PC-3 (cell line): ENCODE data around the gene PSMC5. TPM values are rescaled to one million over a fixed set of nuclear protein-coding genes. Genes with fewer than 3 reads are reported as not detected.

Experiments
- ATAC-seq: fragments of 200-7000 bp; cut with Tn5 transposase; 2 replicates; pipeline ENCODE4 v1.9.1; 2020; ENCODE audit warnings: mild to moderate bottlenecking, moderate library complexity
- BruUV-seq: library from RNA; stranded (reverse); fragments of 400-500 nt; replicated peaks from 2 replicates; lab custom pipeline; 2021; lab: Mats Ljungman, UMichigan
- CTCF ChIA-PET: fragments of 300-600 bp; sonication (Branson Sonifier 250); formaldehyde crosslinking; loops from one replicate; lab custom pipeline; 2022; ENCODE audit warnings: antibody characterized with exemption; lab: Charles Lee
- POLR2A ChIA-PET: fragments of 300-600 bp; sonication (Branson Sonifier 250); formaldehyde crosslinking; loops from one replicate; lab custom pipeline; 2022; ENCODE audit warnings: antibody characterized with exemption; ENCODE audit not compliant: unreplicated experiment; lab: Charles Lee
- DNase-seq: peaks from one replicate; pipeline ENCODE4 v3.0.0-alpha.2; 2015
- H2AFZ ChIP-seq: fragments of 300-600 bp; sonication (generic); 2 replicates; pipeline ENCODE4 v1.6.0; 2016; ENCODE audit warnings: antibody characterized with exemption, low read length
- H3F3A ChIP-seq: fragments of 300-600 bp; sonication (generic); one replicate; pipeline ENCODE4 v1.6.0; 2017; ENCODE audit warnings: antibody characterized with exemption, low read length, control low read depth, mild to moderate bottlenecking; ENCODE audit not compliant: unreplicated experiment
- H3K27ac ChIP-seq: fragments of 300-600 bp; sonication (generic); 2 replicates; pipeline ENCODE4 v1.5.1; 2016; ENCODE audit warnings: mild to moderate bottlenecking, low read length
- H3K27me3 ChIP-seq: fragments of 300-600 bp; sonication (generic); 2 replicates; pipeline ENCODE4 v1.6.1; 2016; ENCODE audit warnings: low read length, mixed read lengths
- H3K36me3 ChIP-seq: fragments of 300-600 bp; sonication (generic); 2 replicates; pipeline ENCODE4 v1.6.1; 2016; ENCODE audit warnings: low read depth, mixed run types, low read length, mixed read lengths
- H3K4me1 ChIP-seq: fragments of 300-600 bp; sonication (generic); 2 replicates; pipeline ENCODE4 v1.5.1; 2016; ENCODE audit warnings: low read length; ENCODE audit not compliant: insufficient read depth
- H3K4me2 ChIP-seq: fragments of 300-600 bp; sonication (generic); 2 replicates; pipeline ENCODE4 v1.6.0; 2016; ENCODE audit warnings: low read length
- H3K4me3 ChIP-seq: fragments of 300-600 bp; sonication (generic); 2 replicates; pipeline ENCODE4 v1.5.1; 2016; ENCODE audit warnings: mild to moderate bottlenecking, low read length, mixed read lengths
- H3K79me2 ChIP-seq: fragments of 300-600 bp; sonication (generic); 2 replicates; pipeline ENCODE4 v1.6.1; 2017; ENCODE audit warnings: low read length, mixed read lengths
- H3K9ac ChIP-seq: fragments of 300-600 bp; sonication (generic); 2 replicates; pipeline ENCODE4 v1.6.0; 2016; ENCODE audit warnings: mild to moderate bottlenecking, low read length
- H3K9me2 ChIP-seq: fragments of 300-600 bp; sonication (generic); replicated peaks from 2 replicates; pipeline ENCODE4 v1.6.1; 2016; ENCODE audit warnings: mixed run types, low read length, mixed read lengths
- H3K9me3 ChIP-seq: fragments of 300-600 bp; sonication (generic); 2 replicates; pipeline ENCODE4 v1.6.1; 2016; ENCODE audit warnings: low read length, mixed read lengths
- H4K20me1 ChIP-seq: fragments of 300-600 bp; sonication (generic); 2 replicates; pipeline ENCODE4 v1.6.1; 2016; ENCODE audit warnings: low read length, mixed read lengths
- EZH2 ChIP-seq: fragments of 300-600 bp; sonication (generic); IDR thresholded peaks from one replicate; pipeline ENCODE4 v1.6.1; 2017; ENCODE audit warnings: antibody characterized with exemption, mild to moderate bottlenecking, low read length; ENCODE audit not compliant: unreplicated experiment
- EZH2phosphoT487 ChIP-seq: fragments of 300-600 bp; sonication (generic); IDR thresholded peaks from 2 replicates; pipeline ENCODE4 v1.6.1; 2018; ENCODE audit warnings: mild to moderate bottlenecking, antibody characterized with exemption, low read length, borderline replicate concordance
- intact Hi-C: fragments of 100-400 bp; cut with micrococcal nuclease; formaldehyde crosslinking; loops from 2 replicates; pipeline ENCODE4 v1.9.0; 2023
- total RNA-seq: library from RNA; depleted of rRNA; stranded (reverse); fragments of >200 nt; gene quantifications from 2 replicates; pipeline ENCODE4 v1.2.3, GENCODE V29; 2014
- TF ChIP-seq, protein P1 (sequence below): fragments of 300-600 bp; sonication (generic); conservative IDR thresholded peaks from 2 replicates; pipeline ENCODE4 v1.5.1; 2017; ENCODE audit warnings: antibody characterized with exemption, low read depth, mild to moderate bottlenecking, low read length

Gene PSMC5
- total RNA-seq, 1 experiment from 2014 or later = 163 TPM

DNA sequence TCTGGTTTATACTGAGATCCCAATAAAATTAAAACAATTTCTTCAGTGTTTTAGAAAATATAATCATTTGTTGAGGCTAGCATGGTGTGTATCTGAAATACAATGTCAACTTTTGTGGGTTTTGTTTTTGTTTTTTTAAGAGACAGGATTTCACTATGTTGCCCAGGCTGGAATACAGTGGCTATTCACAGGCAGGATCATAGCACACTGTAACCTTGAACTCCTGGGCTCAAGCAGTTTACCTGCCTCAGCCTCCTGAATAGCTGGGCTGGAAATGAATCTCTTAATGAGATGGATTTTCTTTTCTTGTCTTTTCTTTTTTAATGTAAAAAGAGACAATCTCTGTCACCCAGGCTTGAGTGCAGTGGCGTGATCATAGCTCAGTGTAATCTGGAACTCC, 41.1 kb upstream of the PSMC5 start:
- Histone ChIP-seq H3F3A (no peaks in the 10 kb centered on the region), H3K9me2 (no peaks in the 10 kb centered on the region), H3K36me3 (peaks cover 53% of the 10 kb centered on the region), H4K20me1 (peaks cover 47% of the 10 kb centered on the region), H3K79me2 (peaks cover 96% of the 10 kb centered on the region), H3K9me3 (no peaks in the 10 kb centered on the region), H3K4me3 (no peak overlapping the region), H2AFZ (no peak overlapping the region), H3K4me2 (peak overlapping the region; percentile 11; the same call in 1 of the 2 replicates), H3K4me1 (peaks cover 54% of the 10 kb centered on the region), H3K27ac (peak overlapping the region; percentile 49), H3K9ac (no peak overlapping the region), H3K27me3 (no peaks in the 10 kb centered on the region)
- intact Hi-C loops = no loop called here
- ChIA-PET CTCF (no interaction called here), POLR2A (no interaction called here)
- TF ChIP-seq EZH2phosphoT487 (no peak), EZH2 (no peak)
- TF ChIP-seq, protein P1, sequence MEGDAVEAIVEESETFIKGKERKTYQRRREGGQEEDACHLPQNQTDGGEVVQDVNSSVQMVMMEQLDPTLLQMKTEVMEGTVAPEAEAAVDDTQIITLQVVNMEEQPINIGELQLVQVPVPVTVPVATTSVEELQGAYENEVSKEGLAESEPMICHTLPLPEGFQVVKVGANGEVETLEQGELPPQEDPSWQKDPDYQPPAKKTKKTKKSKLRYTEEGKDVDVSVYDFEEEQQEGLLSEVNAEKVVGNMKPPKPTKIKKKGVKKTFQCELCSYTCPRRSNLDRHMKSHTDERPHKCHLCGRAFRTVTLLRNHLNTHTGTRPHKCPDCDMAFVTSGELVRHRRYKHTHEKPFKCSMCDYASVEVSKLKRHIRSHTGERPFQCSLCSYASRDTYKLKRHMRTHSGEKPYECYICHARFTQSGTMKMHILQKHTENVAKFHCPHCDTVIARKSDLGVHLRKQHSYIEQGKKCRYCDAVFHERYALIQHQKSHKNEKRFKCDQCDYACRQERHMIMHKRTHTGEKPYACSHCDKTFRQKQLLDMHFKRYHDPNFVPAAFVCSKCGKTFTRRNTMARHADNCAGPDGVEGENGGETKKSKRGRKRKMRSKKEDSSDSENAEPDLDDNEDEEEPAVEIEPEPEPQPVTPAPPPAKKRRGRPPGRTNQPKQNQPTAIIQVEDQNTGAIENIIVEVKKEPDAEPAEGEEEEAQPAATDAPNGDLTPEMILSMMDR = no peak
- no peak for DNase-seq
- ATAC-seq = no peak
- no TSS peak for BruUV-seq

DNA sequence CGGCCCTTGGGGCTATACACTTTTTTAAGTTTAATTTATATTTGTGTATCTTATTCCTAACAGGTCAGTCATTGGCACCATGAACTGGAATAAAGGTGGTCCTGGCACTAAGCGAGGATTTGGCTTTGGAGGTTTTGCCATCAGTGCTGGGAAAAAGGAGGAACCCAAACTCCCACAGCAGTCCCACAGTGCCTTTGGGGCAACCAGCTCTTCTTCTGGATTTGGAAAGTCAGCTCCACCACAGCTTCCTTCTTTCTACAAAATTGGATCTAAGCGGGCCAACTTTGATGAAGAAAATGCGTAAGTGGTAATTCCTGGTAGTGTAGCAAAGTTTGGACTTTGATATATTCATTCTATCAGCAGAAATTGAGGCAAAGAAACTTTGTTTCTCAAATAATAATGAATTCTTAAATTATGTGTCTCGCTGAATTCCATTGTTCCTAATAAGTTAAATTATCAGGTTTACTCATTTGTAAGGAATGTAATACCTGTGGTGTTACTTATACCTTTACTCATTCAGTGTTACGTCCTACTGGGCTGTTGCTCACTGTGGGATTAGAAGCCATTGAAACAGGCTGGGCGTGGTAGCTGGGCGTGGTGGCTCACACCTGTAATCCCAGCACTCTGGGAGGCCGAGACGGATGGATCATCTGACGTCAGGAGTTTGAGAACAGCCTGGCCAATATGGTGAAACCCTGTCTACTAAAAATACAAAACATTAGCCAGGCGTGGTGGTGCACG, 40.1 kb upstream of the PSMC5 start:
- no peaks in the 10 kb centered on the region for H3K9me2 ChIP-seq
- H3K27me3 ChIP-seq = no peaks in the 10 kb centered on the region
- peaks cover 58% of the 10 kb centered on the region for H3K36me3 ChIP-seq
- peak; percentile 46 for DNase-seq
- H3K9ac ChIP-seq = no peak overlapping the region
- peaks cover 90% of the 10 kb centered on the region for H3K79me2 ChIP-seq
- CTCF ChIA-PET = no interaction called here
- peaks cover 49% of the 10 kb centered on the region for H3K4me1 ChIP-seq
- H3K9me3 ChIP-seq = no peaks in the 10 kb centered on the region
- H3K4me2 ChIP-seq = no peak overlapping the region
- POLR2A ChIA-PET = interaction anchor here (0.6 kb wide), 1 partner anchor 55 kb away, joined by 3 read pairs; no protein-coding TSS in a partner anchor
- ATAC-seq = no peak
- peak overlapping the region; percentile 15 for H3K27ac ChIP-seq
- H3K4me3 ChIP-seq = no peak overlapping the region
- TF ChIP-seq, protein P1 = no peak
- TF ChIP-seq EZH2phosphoT487 (no peak), EZH2 (no peak)
- no peaks in the 10 kb centered on the region for H3F3A ChIP-seq
- BruUV-seq = no TSS peak
- intact Hi-C loops = no loop called here
- H4K20me1 ChIP-seq = peaks cover 39% of the 10 kb centered on the region
- H2AFZ ChIP-seq = no peak overlapping the region

DNA sequence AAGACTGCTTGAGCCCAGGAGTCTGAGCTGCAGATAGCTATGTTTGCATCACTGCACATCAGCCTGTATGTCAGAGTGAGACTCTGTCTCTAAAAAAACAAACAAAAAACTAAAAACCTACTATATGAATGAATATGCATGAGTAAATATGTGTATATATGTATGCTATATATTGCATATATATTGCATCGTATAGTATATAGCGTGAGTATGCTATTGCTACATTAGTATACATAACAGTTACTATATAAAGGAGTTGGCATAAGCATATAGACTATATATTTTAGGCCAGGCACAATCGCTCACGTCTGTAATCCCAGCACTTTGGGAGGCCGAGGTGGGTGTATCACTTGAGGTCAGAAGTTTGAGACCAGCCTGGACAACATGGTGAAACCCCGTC, 37.2 kb upstream of the PSMC5 start:
- Histone ChIP-seq H3K9me3 (no peaks in the 10 kb centered on the region), H3K36me3 (peaks cover 66% of the 10 kb centered on the region), H3K4me2 (no peak overlapping the region), H3K27ac (no peak overlapping the region), H3K9ac (no peak overlapping the region), H4K20me1 (peaks cover 14% of the 10 kb centered on the region), H3K27me3 (no peaks in the 10 kb centered on the region), H3K9me2 (no peaks in the 10 kb centered on the region), H3K4me3 (no peak overlapping the region), H2AFZ (no peak overlapping the region), H3F3A (no peaks in the 10 kb centered on the region), H3K4me1 (peaks cover 20% of the 10 kb centered on the region), H3K79me2 (peaks cover 78% of the 10 kb centered on the region)
- CTCF ChIA-PET = no interaction called here
- ATAC-seq (no peak), DNase-seq (no peak)
- TF ChIP-seq EZH2 = no peak
- TF ChIP-seq, protein P1 = no peak
- TF ChIP-seq EZH2phosphoT487 = no peak
- intact Hi-C loops = no loop called here
- BruUV-seq = no TSS peak
- POLR2A ChIA-PET = no interaction called here
